GM21447 (cell line): ENCODE measurements around the gene TRAPPC3.

Experiments
- ATAC-seq: cut with Tn5 transposase; IDR thresholded peaks from one replicate; pipeline ENCODE4 v1.9.1; 2021; ENCODE audit not compliant: unreplicated experiment

The TRAPPC3 gene

GRCh38 chr1:36128126-36128904, 21.0 kb downstream of the TRAPPC3 start:
- ATAC-seq, result no peak

GRCh38 chr1:36126797-36127500, 22.3 kb downstream of the TRAPPC3 start:
- ATAC-seq, result no peak

- no peak for ATAC-seq
Measured at GRCh38 chr1:36126005-36126716, 23.1 kb downstream of the TRAPPC3 start.

GRCh38 chr1:36125129-36125991, 23.9 kb downstream of the TRAPPC3 start, which contains the start of gene COL8A2:
Gene COL8A2, minus strand, starts transcription at chr1:36125222. Its CDS starts 24,980 bp downstream, at chr1:36100242.
- ATAC-seq, result no peak

DNA sequence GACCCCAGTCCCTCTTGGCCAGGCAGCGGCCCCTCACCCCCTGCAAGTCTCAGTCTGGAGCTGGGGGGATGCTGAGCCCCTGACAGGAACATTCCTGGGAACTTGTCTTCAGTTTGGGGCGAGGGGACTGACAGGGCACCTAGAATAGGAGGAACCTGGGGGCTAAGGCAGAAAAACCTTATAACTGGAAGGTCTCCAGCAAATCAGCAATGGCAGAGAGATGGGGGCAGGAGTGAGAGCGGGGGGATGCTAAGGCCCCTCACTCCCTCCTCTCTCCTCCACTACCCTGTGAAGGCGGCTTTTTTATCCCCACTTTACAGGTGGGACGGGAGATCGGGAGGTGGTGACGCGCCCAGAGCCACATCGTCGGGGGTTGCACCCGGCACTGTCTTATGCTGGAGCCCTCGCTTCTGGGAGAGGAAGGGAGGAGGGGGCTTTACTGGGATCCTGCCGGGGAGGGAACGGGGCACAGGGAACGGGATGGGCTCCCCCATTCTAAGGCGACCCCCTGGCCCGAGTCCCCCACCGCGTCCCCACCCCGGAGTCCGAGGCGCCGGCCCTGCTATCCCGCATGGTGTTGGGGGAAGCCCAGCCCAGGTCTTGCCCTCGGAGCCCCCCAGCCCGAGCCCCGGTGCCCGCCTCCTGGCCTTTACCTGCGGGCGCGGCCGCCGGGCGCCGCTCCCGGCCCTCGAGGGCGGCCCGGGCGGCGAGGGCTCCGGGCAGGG, 24.7 kb downstream of the TRAPPC3 start:
- no peak for ATAC-seq

- no peak for ATAC-seq
Measured at GRCh38 chr1:36123356-36123755, 25.9 kb downstream of the TRAPPC3 start.

DNA sequence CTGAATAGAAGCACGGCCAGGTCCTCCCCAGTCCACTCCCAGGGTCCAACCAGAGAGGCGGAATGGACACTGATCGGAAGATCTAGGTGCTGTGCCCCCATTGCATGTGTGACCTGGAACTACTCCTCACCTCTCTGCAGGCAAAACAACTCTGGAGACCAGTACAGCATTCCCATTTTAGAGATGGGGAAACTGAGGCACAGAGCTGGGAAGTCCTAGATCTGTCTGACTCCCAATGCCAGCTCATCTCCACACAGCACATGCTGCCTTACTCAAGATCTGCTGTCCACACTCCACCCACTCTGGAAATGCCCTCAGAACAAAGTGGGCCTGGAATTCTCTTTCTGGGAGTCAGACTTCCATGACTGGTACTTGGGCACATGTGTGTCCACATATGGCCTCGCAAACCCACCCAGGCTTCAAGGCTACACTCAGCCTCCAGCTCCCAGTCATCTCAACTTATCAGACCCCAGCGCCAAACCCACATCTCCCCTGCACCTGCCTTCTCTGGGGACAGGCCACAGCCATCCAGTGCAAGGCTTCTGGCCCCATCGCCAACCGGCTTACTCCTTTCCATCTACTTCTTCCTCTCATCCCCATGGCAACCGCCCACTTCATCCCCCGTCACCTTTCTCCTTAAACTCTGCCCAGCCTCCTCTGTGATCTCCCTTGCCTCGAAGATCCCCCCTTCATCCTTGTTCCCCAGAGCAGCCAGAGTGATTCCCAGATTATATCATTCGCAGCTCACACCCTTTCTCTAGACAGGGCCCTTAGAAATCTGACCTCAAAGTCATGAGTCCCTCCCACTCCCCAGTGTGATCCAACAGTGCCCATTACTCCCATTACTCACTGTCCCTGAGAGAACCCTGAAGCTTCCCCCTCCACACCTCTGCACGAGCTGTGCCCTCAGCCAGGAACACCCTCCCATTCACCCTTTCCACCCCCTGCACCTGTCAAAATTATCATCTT, 26.9 kb downstream of the TRAPPC3 start:
- ATAC-seq, result no peak

GRCh38 chr1:36119456-36119855, 29.8 kb downstream of the TRAPPC3 start:
- no peak for ATAC-seq

GRCh38 chr1:36118447-36119204, 30.7 kb downstream of the TRAPPC3 start:
- no peak for ATAC-seq

DNA sequence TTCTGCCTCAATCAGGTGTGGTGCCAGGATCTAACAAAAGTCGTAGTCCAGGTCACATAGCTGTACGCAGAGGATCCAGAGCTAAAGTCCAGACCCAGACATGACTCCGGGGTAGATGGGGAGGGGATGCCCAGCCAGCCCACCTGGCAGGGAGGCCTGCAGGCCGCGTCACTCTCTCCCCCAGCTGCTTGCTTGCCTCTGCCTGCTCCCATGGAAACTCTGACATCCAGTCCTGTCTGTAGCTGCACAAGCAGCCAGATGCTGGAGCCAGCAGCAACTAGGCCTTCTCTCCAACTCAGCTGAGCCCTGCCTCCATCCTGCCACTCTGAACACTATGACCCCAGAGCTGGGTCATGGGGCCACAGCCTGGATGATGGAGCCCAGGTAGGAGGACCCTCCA, 32.4 kb downstream of the TRAPPC3 start:
- ATAC-seq, result no peak

GRCh38 chr1:36115931-36116330, 33.4 kb downstream of the TRAPPC3 start:
- no peak for ATAC-seq

- no peak for ATAC-seq
Measured at GRCh38 chr1:36115200-36115669, 34.1 kb downstream of the TRAPPC3 start.

DNA sequence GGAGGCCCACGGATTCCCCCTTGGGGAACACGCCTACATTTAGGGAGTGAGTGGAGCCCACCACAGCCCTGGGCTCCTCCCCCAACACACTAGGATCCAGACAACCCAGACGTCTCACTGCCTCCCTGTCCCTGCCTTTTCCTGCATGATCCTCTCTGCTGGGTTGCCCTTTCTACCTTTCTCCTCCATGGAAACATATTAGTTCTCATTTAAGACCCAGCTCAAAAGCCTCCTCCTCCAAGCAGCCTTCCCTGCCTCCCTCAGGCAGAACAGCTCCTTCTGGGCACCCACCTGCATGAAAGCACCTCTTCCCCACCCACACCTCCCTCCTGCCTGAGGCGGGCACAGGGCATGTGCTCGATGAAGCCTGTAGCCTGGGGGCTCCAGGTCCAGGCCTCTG, 34.9 kb downstream of the TRAPPC3 start:
- ATAC-seq, result no peak

DNA sequence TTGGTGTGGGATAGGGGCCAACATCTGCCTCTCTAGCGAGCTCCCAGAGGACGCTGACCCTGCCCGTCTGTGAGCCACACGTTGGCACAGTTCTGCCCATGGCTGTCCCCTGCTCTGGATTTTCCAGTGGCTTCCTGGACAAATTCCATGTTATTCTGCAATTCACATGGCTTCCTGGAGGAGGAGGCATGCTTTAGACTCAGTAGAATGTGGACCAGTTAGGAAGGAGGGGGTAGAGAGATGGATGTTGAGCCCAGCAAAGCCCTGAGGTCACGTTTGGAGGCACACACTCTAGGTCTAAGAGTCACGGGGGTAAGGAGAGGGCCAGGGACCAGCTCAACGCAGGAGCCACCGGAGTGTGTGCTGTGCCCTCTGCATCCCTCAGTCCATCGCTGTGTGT, 36.5 kb downstream of the TRAPPC3 start:
- no peak for ATAC-seq

- no peak for ATAC-seq
Measured at GRCh38 chr1:36111151-36111550, 38.1 kb downstream of the TRAPPC3 start.

GRCh38 chr1:36109041-36109679, 40.1 kb downstream of the TRAPPC3 start:
- no peak for ATAC-seq

- no peak for ATAC-seq
Measured at GRCh38 chr1:36108314-36108713, 41.0 kb downstream of the TRAPPC3 start.

DNA sequence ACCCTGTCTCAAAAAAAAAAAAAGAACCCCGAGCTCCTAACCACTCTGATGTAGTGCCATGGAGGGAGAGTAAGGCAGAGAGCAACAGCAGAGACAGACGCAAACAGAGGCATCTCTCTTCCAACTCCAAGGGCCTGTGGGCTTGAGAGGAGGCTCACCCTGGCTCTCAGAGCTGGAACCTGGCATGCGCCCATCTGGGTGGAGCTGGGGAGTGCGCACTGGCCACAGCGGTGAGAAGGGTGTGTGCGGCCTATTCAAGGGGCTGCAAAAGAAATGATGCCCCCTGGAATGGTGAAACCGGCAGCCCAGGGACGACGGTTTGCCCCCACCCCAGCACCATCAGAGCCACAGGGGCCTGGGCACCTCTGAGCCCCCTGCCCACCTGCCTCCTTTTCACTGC, 41.9 kb downstream of the TRAPPC3 start:
- ATAC-seq, result no peak
